ENCODE data around the gene FBXW5.

The FBXW5 gene

GRCh38 chr9:136983656-136984314 is 39.2 kb upstream of the FBXW5 start:
- WGBS = 88% methylated on average over 11 of the region's 11 CpGs
- no peak overlapping the region for H3K9ac ChIP-seq (ENCODE audit: low read depth, low read length)
- no peaks in the 10 kb centered on the region for H3K36me3 ChIP-seq (ENCODE audit: insufficient read depth, low read length)
- peaks cover 26% of the 10 kb centered on the region for H3K27me3 ChIP-seq (ENCODE audit: insufficient read depth, low read length)
- H3K27ac ChIP-seq (ENCODE audit: low read depth, low read length) = no peak overlapping the region
- H3K9me3 ChIP-seq (ENCODE audit: insufficient read depth, low read depth, low read length) = no peaks in the 10 kb centered on the region
- H3K4me1 ChIP-seq (ENCODE audit: insufficient read depth, low read length) = no peaks in the 10 kb centered on the region
- no peak overlapping the region for H3K4me3 ChIP-seq (ENCODE audit: low read length)

- WGBS = 86% methylated on average over 9 of the region's 9 CpGs
- Histone ChIP-seq H3K4me3 (ENCODE audit: low read length) (no peak overlapping the region), H3K4me1 (ENCODE audit: insufficient read depth, low read length) (no peaks in the 10 kb centered on the region), H3K27ac (ENCODE audit: low read depth, low read length) (no peak overlapping the region), H3K9ac (ENCODE audit: low read depth, low read length) (no peak overlapping the region), H3K9me3 (ENCODE audit: insufficient read depth, low read depth, low read length) (no peaks in the 10 kb centered on the region), H3K27me3 (ENCODE audit: insufficient read depth, low read length) (peaks cover 26% of the 10 kb centered on the region), H3K36me3 (ENCODE audit: insufficient read depth, low read length) (no peaks in the 10 kb centered on the region)
Observed at GRCh38 chr9:136983167-136983566, 38.6 kb upstream of the FBXW5 start.

- Histone ChIP-seq H3K27me3 (ENCODE audit: insufficient read depth, low read length) (peaks cover 33% of the 10 kb centered on the region), H3K4me1 (ENCODE audit: insufficient read depth, low read length) (no peaks in the 10 kb centered on the region), H3K27ac (ENCODE audit: low read depth, low read length) (no peak within 1 kb of the TSS), H3K36me3 (ENCODE audit: insufficient read depth, low read length) (no peaks in the 10 kb centered on the region), H3K4me3 (ENCODE audit: low read length) (no peak within 1 kb of the TSS), H3K9me3 (ENCODE audit: insufficient read depth, low read depth, low read length) (no peaks in the 10 kb centered on the region), H3K9ac (ENCODE audit: low read depth, low read length) (no peak within 1 kb of the TSS)
- 88% methylated on average over 18 of the region's 18 CpGs for WGBS
Observed at GRCh38 chr9:136982232-136983051, 37.9 kb upstream of the FBXW5 start, which contains the start of gene LCNL1. Gene LCNL1, plus strand, starts transcription at chr9:136982993. Its CDS starts 594 bp downstream, at chr9:136983587.

GRCh38 chr9:136981588-136982231 is 37.2 kb upstream of the FBXW5 start:
- Histone ChIP-seq H3K9me3 (ENCODE audit: insufficient read depth, low read depth, low read length) (no peaks in the 10 kb centered on the region), H3K9ac (ENCODE audit: low read depth, low read length) (no peak overlapping the region), H3K4me3 (ENCODE audit: low read length) (no peak overlapping the region), H3K36me3 (ENCODE audit: insufficient read depth, low read length) (no peaks in the 10 kb centered on the region), H3K4me1 (ENCODE audit: insufficient read depth, low read length) (no peaks in the 10 kb centered on the region), H3K27ac (ENCODE audit: low read depth, low read length) (no peak overlapping the region), H3K27me3 (ENCODE audit: insufficient read depth, low read length) (peaks cover 36% of the 10 kb centered on the region)
- 82% methylated on average over 17 of the region's 17 CpGs for WGBS

- WGBS = 94% methylated on average over 16 of the region's 16 CpGs
- Histone ChIP-seq H3K27me3 (ENCODE audit: insufficient read depth, low read length) (peaks cover 30% of the 10 kb centered on the region), H3K36me3 (ENCODE audit: insufficient read depth, low read length) (no peaks in the 10 kb centered on the region), H3K4me3 (ENCODE audit: low read length) (no peak overlapping the region), H3K9ac (ENCODE audit: low read depth, low read length) (no peak overlapping the region), H3K9me3 (ENCODE audit: insufficient read depth, low read depth, low read length) (no peaks in the 10 kb centered on the region), H3K4me1 (ENCODE audit: insufficient read depth, low read length) (no peaks in the 10 kb centered on the region), H3K27ac (ENCODE audit: low read depth, low read length) (no peak overlapping the region)
Observed at GRCh38 chr9:136980669-136981478, 36.3 kb upstream of the FBXW5 start.

DNA sequence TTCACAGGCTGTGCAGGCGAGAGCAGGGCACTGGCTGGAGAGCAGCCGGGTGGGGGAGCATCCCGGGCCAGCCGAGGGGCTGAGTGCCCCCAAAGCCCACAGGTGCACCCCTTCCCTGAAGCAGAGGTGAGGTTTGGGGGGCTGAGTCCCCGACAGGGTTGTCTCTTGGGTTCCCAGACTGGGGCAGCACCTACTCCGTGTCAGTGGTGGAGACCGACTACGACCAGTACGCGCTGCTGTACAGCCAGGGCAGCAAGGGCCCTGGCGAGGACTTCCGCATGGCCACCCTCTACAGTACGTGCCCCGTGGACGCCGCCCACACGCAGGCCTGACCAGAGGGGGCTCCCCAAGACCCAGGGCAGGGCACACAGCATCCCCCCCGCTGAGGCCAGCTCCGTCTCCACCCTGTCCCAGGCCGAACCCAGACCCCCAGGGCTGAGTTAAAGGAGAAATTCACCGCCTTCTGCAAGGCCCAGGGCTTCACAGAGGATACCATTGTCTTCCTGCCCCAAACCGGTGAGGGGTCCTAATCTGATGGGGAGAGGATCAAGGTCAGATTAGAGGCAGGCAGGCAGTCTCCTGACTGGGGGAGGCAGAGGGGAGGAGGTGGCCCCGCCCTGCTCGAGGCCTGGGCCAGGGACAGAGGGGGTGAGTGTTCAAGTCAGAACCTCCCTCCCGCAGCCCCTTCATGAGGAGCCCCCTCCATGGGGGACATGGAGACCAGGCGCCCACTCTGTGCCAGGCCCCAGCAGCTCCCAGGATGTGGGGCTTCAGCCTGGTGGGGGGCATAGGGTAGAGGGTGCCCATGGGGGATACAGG is 35.4 kb upstream of the FBXW5 start:
- H3K36me3 ChIP-seq (ENCODE audit: insufficient read depth, low read length) = no peaks in the 10 kb centered on the region
- H3K27ac ChIP-seq (ENCODE audit: low read depth, low read length) = no peak overlapping the region
- no peak overlapping the region for H3K4me3 ChIP-seq (ENCODE audit: low read length)
- no peaks in the 10 kb centered on the region for H3K4me1 ChIP-seq (ENCODE audit: insufficient read depth, low read length)
- H3K27me3 ChIP-seq (ENCODE audit: insufficient read depth, low read length) = peaks cover 21% of the 10 kb centered on the region
- WGBS = 87% methylated on average over 26 of the region's 26 CpGs
- H3K9me3 ChIP-seq (ENCODE audit: insufficient read depth, low read depth, low read length) = no peaks in the 10 kb centered on the region
- H3K9ac ChIP-seq (ENCODE audit: low read depth, low read length) = no peak overlapping the region

DNA sequence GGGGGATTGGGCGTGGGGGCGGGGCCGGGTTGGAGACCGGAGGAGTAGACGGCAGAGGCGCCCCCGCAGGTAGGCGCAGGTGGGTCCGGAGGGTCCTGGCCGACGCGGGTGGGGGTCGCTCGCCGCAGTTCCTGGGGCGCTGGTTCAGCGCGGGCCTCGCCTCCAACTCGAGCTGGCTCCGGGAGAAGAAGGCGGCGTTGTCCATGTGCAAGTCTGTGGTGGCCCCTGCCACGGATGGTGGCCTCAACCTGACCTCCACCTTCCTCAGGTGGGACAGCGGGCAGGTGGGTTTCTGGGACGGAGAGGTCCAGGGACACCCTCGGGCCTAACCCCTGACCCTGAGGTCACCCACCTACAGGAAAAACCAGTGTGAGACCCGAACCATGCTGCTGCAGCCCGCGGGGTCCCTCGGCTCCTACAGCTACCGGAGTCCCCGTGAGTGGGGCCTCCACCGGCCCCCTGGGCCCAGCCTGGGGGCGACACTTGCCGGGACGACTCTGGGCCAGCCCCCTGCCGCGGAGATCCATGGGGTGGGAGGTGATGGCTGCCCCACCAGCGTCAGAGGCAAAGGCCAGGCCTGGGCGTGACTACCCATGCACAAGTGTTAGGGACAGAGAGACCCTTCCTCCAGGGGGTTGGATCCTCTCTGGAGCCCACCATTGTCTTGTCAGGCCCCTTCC is 34.5 kb upstream of the FBXW5 start:
- Histone ChIP-seq H3K27me3 (ENCODE audit: insufficient read depth, low read length) (peaks cover 16% of the 10 kb centered on the region), H3K27ac (ENCODE audit: low read depth, low read length) (no peak overlapping the region), H3K9ac (ENCODE audit: low read depth, low read length) (no peak overlapping the region), H3K4me3 (ENCODE audit: low read length) (peak overlapping the region; percentile 21; the same call in 1 of the 2 replicates), H3K9me3 (ENCODE audit: insufficient read depth, low read depth, low read length) (no peaks in the 10 kb centered on the region), H3K4me1 (ENCODE audit: insufficient read depth, low read length) (no peaks in the 10 kb centered on the region), H3K36me3 (ENCODE audit: insufficient read depth, low read length) (no peaks in the 10 kb centered on the region)
- WGBS = 54% methylated on average over 41 of the region's 41 CpGs

DNA sequence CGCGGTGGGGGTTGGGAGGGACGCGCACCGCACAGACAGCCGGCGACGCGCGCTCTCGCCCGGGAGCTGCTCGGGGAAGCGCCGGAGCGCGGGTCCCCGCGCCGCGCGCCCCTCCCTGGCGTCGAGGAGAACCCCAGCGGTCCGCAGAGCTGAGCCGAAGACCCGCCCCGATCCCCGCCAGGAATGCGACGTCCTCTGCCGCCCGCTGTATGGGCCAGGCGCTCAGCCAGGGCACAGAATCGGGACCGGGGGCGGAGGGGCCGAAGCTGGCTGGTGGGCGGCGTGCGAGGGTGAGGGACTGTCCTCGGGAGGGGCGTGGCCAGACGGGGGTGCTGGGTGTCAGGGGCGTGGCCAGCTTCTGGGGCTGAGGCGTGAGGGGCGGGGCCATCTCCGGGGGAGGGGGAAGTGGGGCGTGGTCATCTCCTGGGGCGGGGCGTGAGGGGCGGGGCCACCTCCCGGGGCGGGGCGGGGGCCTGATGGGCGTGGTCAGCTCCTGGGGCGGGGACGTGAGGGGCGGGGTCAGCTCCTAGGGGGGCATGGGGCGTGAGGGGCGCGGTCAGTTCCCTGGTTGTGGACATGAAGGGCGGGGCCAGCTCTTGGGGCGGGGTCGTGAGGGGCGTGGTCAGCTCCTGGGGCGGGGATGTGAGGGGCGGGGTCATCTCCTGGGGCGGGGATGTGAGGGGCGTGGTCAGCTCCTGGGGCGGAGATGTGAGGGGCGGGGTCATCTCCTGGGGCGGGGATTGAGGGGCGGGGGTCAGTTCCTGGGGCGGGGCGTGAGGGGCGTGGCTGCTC is 33.7 kb upstream of the FBXW5 start:
- H3K27ac ChIP-seq (ENCODE audit: low read depth, low read length) = no peak overlapping the region
- no peak overlapping the region; the same call in 1 of the 2 replicates for H3K9ac ChIP-seq (ENCODE audit: low read depth, low read length)
- no peaks in the 10 kb centered on the region for H3K9me3 ChIP-seq (ENCODE audit: insufficient read depth, low read depth, low read length)
- peak overlapping the region; percentile 67 for H3K4me3 ChIP-seq (ENCODE audit: low read length)
- peaks cover 13% of the 10 kb centered on the region for H3K27me3 ChIP-seq (ENCODE audit: insufficient read depth, low read length)
- H3K36me3 ChIP-seq (ENCODE audit: insufficient read depth, low read length) = no peaks in the 10 kb centered on the region
- no peaks in the 10 kb centered on the region for H3K4me1 ChIP-seq (ENCODE audit: insufficient read depth, low read length)
- 1% methylated on average over 71 of the region's 78 CpGs for WGBS

- Histone ChIP-seq H3K9me3 (ENCODE audit: insufficient read depth, low read depth, low read length) (no peaks in the 10 kb centered on the region), H3K27me3 (ENCODE audit: insufficient read depth, low read length) (peaks cover 13% of the 10 kb centered on the region), H3K27ac (ENCODE audit: low read depth, low read length) (no peak overlapping the region), H3K9ac (ENCODE audit: low read depth, low read length) (peak overlapping the region; percentile 51; the same call in 1 of the 2 replicates), H3K4me1 (ENCODE audit: insufficient read depth, low read length) (no peaks in the 10 kb centered on the region), H3K4me3 (ENCODE audit: low read length) (peak overlapping the region; percentile 67), H3K36me3 (ENCODE audit: insufficient read depth, low read length) (no peaks in the 10 kb centered on the region)
- 5% methylated on average over 33 of the region's 33 CpGs for WGBS
Observed at GRCh38 chr9:136977649-136978072, 33.1 kb upstream of the FBXW5 start.
